OCI-LY3 (cell line): ENCODE data around the gene EPSTI1.

Experiments used
- H2AFZ ChIP-seq: fragments of 200-600, 300-600 bp; shearing (Covaris generic); 2 replicates; pipeline ENCODE4 v1.6.0; 2014; ENCODE audit warnings: antibody characterized with exemption, low read depth, low read length
- H3K27ac ChIP-seq: fragments of 200-600, 300-600 bp; sonication (generic); 2 replicates; pipeline ENCODE4 v1.5.1; 2014; ENCODE audit warnings: mild to moderate bottlenecking, low read length, moderate library complexity, mixed read lengths
- H3K27me3 ChIP-seq: fragments of 200-600, 300-600 bp; sonication (generic); 2 replicates; pipeline ENCODE4 v1.6.1; 2014; ENCODE audit warnings: low read depth, low read length, mixed read lengths
- H3K36me3 ChIP-seq: fragments of 200-600, 300-600 bp; sonication (generic); replicated peaks from 2 replicates; pipeline ENCODE3; 2014; ENCODE audit warnings: low read depth, low read length, mixed read lengths
- H3K4me1 ChIP-seq: fragments of 300-600, 200-600 bp; sonication (generic); 2 replicates; pipeline ENCODE4 v1.6.1; 2014; ENCODE audit warnings: low read length, mixed read lengths
- H3K4me2 ChIP-seq: fragments of 200-600, 300-600 bp; sonication (generic); 2 replicates; pipeline ENCODE4 v1.6.1; 2014; ENCODE audit warnings: low read length, mixed read lengths
- H3K4me3 ChIP-seq: fragments of 300-600, 200-600 bp; sonication (generic); 2 replicates; pipeline ENCODE4 v1.5.1; 2014; ENCODE audit warnings: antibody characterized with exemption, mild to moderate bottlenecking, low read length, moderate library complexity
- H3K79me2 ChIP-seq: fragments of 300-600, 200-600 bp; shearing (Covaris generic); 2 replicates; pipeline ENCODE4 v1.6.1; 2014; ENCODE audit warnings: mild to moderate bottlenecking, low read length, mixed read lengths
- H3K9ac ChIP-seq: fragments of 300-600, 200-600 bp; shearing (Covaris generic); 2 replicates; pipeline ENCODE4 v1.6.0; 2014; ENCODE audit warnings: mild to moderate bottlenecking, low read length, moderate library complexity
- H3K9me3 ChIP-seq: fragments of 200-600, 300-600 bp; shearing (Covaris generic); 2 replicates; pipeline ENCODE4 v1.6.1; 2014; ENCODE audit warnings: low read length, mixed read lengths; ENCODE audit not compliant: insufficient read depth
- H4K20me1 ChIP-seq: fragments of 200-600, 300-600 bp; sonication (generic); 2 replicates; pipeline ENCODE4 v1.6.1; 2016; ENCODE audit warnings: low read length, mixed read lengths; ENCODE audit not compliant: insufficient read depth
- CTCF ChIP-seq: fragments of 200-600, 300-600 bp; sonication (generic); IDR thresholded peaks from 2 replicates; pipeline ENCODE4 v1.5.1; 2014; ENCODE audit warnings: antibody characterized with exemption, low read length, low read depth
- EZH2phosphoT487 ChIP-seq: fragments of 200-600 bp; shearing (Covaris generic); IDR thresholded peaks from 2 replicates; pipeline ENCODE4 v1.6.1; 2018; ENCODE audit warnings: antibody characterized with exemption, mixed run types, low read depth

EPSTI1 gene

GRCh38 chr13:42967660-42968059 lies 24.4 kb downstream of the EPSTI1 start:
- Histone ChIP-seq H2AFZ (no peak overlapping the region), H3K27ac (no peak overlapping the region), H3K79me2 (no peaks in the 10 kb centered on the region), H3K36me3 (no peaks in the 10 kb centered on the region), H3K4me2 (no peak overlapping the region), H3K4me3 (no peak overlapping the region), H4K20me1 (no peaks in the 10 kb centered on the region), H3K27me3 (no peaks in the 10 kb centered on the region), H3K4me1 (peaks cover 28% of the 10 kb centered on the region), H3K9ac (no peak overlapping the region), H3K9me3 (no peaks in the 10 kb centered on the region)
- no peak for TF ChIP-seq EZH2phosphoT487
- no peak for TF ChIP-seq CTCF

- Histone ChIP-seq H3K79me2 (no peaks in the 10 kb centered on the region), H3K27me3 (no peaks in the 10 kb centered on the region), H3K27ac (no peak overlapping the region), H3K36me3 (no peaks in the 10 kb centered on the region), H4K20me1 (no peaks in the 10 kb centered on the region), H3K9me3 (no peaks in the 10 kb centered on the region), H3K4me1 (peaks cover 6% of the 10 kb centered on the region), H3K4me3 (no peak overlapping the region), H3K4me2 (no peak overlapping the region), H3K9ac (no peak overlapping the region), H2AFZ (no peak overlapping the region)
- no peak for TF ChIP-seq CTCF
- TF ChIP-seq EZH2phosphoT487: no peak
These were observed 26.8 kb downstream of the EPSTI1 start for GRCh38 chr13:42965281-42965680.

GRCh38 chr13:42964761-42965161 lies 27.3 kb downstream of the EPSTI1 start:
- Histone ChIP-seq H3K4me2 (no peak overlapping the region), H3K36me3 (no peaks in the 10 kb centered on the region), H3K4me3 (no peak overlapping the region), H3K27me3 (no peaks in the 10 kb centered on the region), H4K20me1 (no peaks in the 10 kb centered on the region), H3K9me3 (no peaks in the 10 kb centered on the region), H2AFZ (no peak overlapping the region), H3K9ac (no peak overlapping the region), H3K79me2 (no peaks in the 10 kb centered on the region), H3K27ac (no peak overlapping the region), H3K4me1 (peaks cover 4% of the 10 kb centered on the region)
- TF ChIP-seq EZH2phosphoT487 (no peak), CTCF (no peak)

GRCh38 chr13:42959615-42960014 lies 32.4 kb downstream of the EPSTI1 start:
- Histone ChIP-seq H3K27me3 (no peaks in the 10 kb centered on the region), H3K4me1 (no peaks in the 10 kb centered on the region), H4K20me1 (no peaks in the 10 kb centered on the region), H3K9me3 (no peaks in the 10 kb centered on the region), H3K79me2 (no peaks in the 10 kb centered on the region), H2AFZ (no peak overlapping the region), H3K27ac (no peak overlapping the region), H3K36me3 (no peaks in the 10 kb centered on the region), H3K4me3 (no peak overlapping the region), H3K9ac (no peak overlapping the region), H3K4me2 (no peak overlapping the region)
- TF ChIP-seq EZH2phosphoT487: no peak
- TF ChIP-seq CTCF: no peak
